ENCODE measurements around the gene TACC3. TPM values are rescaled to one million over a fixed set of nuclear protein-coding genes. Genes with fewer than 3 reads are reported as not detected.
A peak's percentile ranks its signal among the peaks of the same experiment; 100 is the strongest.

Gene TACC3
- total RNA-seq, 1 donor from 2014 or later: 91.4 TPM

DNA sequence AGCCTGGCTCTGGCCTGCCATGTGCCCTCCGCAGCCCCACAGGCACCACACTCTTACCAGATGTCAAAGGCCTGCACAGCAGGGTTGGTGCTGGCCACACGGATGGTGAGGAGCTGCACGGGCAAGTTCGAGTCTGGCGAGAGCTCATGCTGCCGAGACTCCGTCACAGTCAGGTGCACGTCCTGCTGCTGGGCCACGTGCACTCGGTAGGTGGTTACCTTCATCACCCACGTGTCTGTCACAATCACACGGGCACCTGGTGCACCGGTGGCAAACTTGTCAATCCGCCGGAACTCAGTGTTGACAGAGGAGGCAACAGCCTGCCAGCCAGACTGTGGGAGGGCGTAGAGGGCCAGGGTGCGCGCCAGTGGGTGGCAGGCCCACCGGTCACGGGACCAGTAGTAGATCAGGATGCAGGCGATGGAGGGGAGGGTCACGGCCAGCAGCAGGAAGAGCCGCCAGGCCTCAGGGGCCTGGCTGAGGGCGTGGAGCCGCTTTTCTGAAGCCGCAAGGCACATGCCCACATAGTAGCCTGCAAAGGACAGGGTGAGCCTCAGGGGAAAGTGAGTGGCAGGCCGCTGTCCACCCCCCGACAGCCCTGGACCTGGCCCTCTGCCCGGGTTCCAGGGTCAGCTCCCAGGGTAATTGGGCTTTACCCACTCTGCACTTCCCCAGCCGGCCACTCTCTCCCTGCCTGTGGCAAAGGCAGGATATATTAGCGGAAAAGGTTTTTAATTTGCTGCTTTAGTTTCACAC is 3.0 kb upstream of the TACC3 start:
- H3K4me1 Mint-ChIP-seq (ENCODE audit: unreplicated experiment): peaks cover 4% of the 10 kb centered on the region
- no peak for DNase-seq (ENCODE audit: extremely low spot score, unreplicated experiment)
- H3K27me3 Mint-ChIP-seq: no peaks in the 10 kb centered on the region
- no peaks in the 10 kb centered on the region for H3K9me3 Mint-ChIP-seq
- no peaks in the 10 kb centered on the region for H3K36me3 Mint-ChIP-seq
- peak overlapping the region; percentile 67 for H3K4me3 Mint-ChIP-seq
- TF ChIP-seq CTCF (conservative IDR thresholded peaks at IDR 0.05): no peak
- H3K27ac Mint-ChIP-seq: peak overlapping the region; percentile 7

GRCh38 chr4:1720163-1720983 is 948 bp upstream of the TACC3 start:
- Mint-ChIP-seq H3K4me1 (ENCODE audit: unreplicated experiment) (peaks cover 4% of the 10 kb centered on the region), H3K4me3 (peak overlapping the region; percentile 90), H3K9me3 (no peaks in the 10 kb centered on the region), H3K36me3 (no peaks in the 10 kb centered on the region), H3K27me3 (no peaks in the 10 kb centered on the region), H3K27ac (peak overlapping the region; percentile 86)
- no peak for DNase-seq (ENCODE audit: extremely low spot score, unreplicated experiment)
- TF ChIP-seq CTCF (conservative IDR thresholded peaks at IDR 0.05): no peak

DNA sequence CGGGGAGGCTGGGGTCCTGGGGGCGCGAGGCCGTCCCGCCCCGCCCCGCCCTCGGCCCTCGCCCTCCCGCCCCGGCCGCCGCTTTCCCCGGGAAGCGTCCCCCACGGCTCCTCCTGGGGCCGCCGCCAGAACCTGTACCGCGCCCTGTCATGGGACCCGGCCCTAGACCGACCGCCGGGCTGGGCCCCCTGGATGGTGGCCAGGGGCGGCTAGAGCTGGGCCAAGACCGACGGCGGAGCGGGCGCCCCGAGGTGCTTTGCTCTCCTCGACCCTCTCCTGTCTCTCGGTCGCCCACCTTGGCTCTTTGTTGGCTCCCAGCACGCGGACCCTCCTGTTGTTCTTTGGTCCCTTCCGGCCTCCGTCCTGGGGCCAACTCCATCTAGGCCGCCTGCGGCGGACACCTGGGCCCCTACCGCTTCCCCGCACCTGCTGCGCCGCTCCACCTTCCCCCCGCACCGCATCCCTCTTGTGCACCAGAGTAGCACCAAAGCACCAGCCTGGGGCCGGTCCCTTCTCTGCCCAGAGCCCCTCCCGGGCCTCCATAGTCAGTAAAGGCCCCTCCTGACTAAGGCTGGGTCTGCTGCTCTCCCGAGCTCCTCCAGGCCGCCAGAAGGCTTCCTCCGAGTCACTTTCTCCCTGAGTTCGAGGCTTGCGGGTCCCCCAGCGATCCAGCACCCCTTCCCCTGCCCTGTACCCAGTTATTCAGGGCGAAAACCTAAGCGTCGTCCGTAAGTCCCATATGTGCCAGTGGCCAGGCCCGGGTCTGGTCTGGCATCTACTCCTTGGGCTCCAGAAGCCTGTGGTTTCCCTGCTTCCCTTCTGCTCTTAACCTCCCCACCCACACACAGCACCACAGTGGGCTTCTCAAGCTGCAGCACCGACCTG is 587 bp downstream of the TACC3 start:
- Mint-ChIP-seq H3K4me3 (peak overlapping the region; percentile 92), H3K9me3 (no peaks in the 10 kb centered on the region), H3K36me3 (peaks cover 5% of the 10 kb centered on the region)

DNA sequence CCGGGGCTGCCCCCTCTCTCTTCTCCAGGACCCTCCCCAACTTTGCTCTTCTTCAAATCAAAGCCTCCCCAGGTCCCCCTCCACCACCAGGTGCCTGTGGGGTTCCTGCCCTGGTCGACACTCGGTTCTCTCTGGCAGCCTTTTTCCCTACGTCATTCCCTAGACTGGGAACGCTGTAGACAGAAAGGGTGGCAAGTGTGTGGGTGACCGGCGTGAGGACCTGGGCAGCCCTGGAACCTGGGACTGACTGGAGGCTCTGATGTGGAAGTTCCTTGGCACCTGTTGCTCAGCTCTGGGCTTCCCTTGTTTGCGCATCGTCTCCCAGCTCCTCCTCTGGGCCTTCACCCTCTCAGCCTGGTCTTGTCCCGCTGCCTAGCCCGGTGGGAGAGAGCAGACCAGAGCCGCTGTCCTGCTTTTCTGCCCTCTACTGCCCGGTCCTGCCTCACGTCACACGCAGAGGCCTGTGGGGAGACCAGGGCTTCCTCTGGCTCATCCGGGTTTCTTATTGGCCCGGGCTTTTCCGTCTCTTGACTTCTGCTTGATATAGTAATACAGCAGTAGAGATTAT is 1.3 kb downstream of the TACC3 start:
- no peaks in the 10 kb centered on the region for H3K27me3 Mint-ChIP-seq
- H3K4me1 Mint-ChIP-seq (ENCODE audit: unreplicated experiment): peaks cover 9% of the 10 kb centered on the region
- H3K4me3 Mint-ChIP-seq: peak overlapping the region; percentile 92
- no peaks in the 10 kb centered on the region for H3K9me3 Mint-ChIP-seq
- DNase-seq (ENCODE audit: extremely low spot score, unreplicated experiment): no peak
- no peak for TF ChIP-seq CTCF (conservative IDR thresholded peaks at IDR 0.05)
- H3K27ac Mint-ChIP-seq: peak overlapping the region; percentile 83
- peaks cover 5% of the 10 kb centered on the region for H3K36me3 Mint-ChIP-seq

More for the DNA sequence above, 587 bp downstream of the TACC3 start:
- no peaks in the 10 kb centered on the region for H3K27me3 Mint-ChIP-seq
- no peak for TF ChIP-seq CTCF (conservative IDR thresholded peaks at IDR 0.05)
- peak overlapping the region; percentile 83 for H3K27ac Mint-ChIP-seq
- peaks cover 9% of the 10 kb centered on the region for H3K4me1 Mint-ChIP-seq (ENCODE audit: unreplicated experiment)
- no peak for DNase-seq (ENCODE audit: extremely low spot score, unreplicated experiment)

Data from type B pancreatic cell (in vitro differentiated cells).